HG03432 (cell line): ENCODE data around the gene KCNIP2.
A peak's percentile ranks its signal among the peaks of the same experiment; 100 is the strongest.

Source experiments
- ATAC-seq: cut with Tn5 transposase; IDR thresholded peaks from one replicate; pipeline ENCODE4 v1.9.1; 2021; ENCODE audit warnings: mild to moderate bottlenecking, moderate library complexity; ENCODE audit not compliant: unreplicated experiment

KCNIP2 gene

GRCh38 chr10:101843032-101844021, at the start of gene KCNIP2:
TSS of gene KCNIP2 (minus strand) at chr10:101843800. CDS start at chr10:101843568, 232 bp downstream.
- ATAC-seq, result no peak

- no peak for ATAC-seq
Measured at GRCh38 chr10:101892782-101893391, 49.3 kb upstream of the KCNIP2 start.

- peak; percentile 74 for ATAC-seq
Measured at GRCh38 chr10:101889256-101890210, 45.9 kb upstream of the KCNIP2 start.

DNA sequence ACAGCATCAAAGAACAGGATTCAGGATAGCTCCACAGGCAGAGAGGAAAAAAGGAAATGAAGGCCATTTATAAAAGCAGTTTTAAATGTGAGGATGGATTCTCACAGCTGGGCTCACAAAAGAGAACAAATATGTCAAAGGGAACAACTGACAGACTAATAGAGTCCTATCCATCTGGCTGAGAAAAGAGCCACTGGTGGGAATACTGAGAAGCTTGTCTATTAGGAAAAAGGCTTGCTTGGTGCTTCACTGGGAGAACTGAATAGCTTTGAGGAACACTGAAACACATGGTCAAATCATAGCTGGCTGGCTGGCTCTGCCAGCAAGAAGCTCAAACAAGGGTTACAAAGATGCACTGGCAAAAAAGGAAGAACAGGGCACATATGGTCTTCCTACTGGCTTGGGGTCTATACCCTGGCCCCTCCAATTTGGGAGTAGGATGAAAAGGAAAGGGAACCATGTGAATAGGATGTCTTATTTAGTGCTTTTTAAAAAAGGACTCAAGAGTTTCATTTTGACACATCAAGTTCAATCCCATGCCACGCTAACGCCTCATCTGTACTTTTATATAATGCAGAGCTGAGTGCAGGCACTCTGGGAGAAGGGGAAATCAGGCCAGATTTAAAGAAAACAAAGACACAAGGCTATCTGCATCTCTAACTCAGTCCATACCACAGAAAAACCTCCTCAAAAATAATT, 44.8 kb upstream of the KCNIP2 start:
- no peak for ATAC-seq

DNA sequence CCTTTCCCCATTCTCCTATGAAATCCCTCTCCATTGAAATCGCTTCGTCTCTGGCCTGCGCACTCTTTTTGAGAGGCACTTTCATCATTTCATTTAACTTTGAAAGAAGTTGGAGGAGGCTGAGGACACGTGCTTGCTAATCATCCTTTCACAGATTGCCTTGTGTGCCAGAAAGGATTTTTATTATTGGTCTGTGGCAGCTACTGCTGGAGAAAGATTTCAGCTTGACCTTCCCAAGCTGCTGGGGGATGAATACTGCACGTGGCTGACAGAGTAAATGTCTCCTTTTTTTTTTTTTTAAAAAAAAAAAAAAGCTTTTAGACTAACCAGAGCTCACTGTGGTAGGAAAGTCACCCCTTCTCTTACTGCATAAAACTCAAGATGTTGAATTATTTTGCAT, 44.2 kb upstream of the KCNIP2 start:
- no peak for ATAC-seq

- ATAC-seq, result no peak
Measured at GRCh38 chr10:101886521-101887312, 43.1 kb upstream of the KCNIP2 start.

GRCh38 chr10:101881036-101881774, 37.6 kb upstream of the KCNIP2 start:
- no peak for ATAC-seq

DNA sequence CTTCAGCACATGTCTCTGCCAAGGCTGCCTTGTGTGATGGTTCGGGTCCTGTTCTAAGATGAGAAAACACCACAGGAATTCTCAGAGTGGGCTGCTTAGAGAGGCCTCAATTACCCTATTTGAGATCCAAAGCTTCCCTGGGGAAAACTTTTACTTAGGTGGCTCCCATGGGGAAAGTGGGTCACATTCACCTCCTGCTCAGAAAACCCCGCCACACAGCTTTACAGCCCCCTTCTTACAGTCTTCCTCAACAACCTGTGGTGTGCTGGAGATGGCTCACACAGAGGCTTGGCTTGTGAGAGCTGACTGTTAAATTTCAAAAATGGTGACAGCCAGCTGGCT, 36.6 kb upstream of the KCNIP2 start:
- ATAC-seq, result no peak

DNA sequence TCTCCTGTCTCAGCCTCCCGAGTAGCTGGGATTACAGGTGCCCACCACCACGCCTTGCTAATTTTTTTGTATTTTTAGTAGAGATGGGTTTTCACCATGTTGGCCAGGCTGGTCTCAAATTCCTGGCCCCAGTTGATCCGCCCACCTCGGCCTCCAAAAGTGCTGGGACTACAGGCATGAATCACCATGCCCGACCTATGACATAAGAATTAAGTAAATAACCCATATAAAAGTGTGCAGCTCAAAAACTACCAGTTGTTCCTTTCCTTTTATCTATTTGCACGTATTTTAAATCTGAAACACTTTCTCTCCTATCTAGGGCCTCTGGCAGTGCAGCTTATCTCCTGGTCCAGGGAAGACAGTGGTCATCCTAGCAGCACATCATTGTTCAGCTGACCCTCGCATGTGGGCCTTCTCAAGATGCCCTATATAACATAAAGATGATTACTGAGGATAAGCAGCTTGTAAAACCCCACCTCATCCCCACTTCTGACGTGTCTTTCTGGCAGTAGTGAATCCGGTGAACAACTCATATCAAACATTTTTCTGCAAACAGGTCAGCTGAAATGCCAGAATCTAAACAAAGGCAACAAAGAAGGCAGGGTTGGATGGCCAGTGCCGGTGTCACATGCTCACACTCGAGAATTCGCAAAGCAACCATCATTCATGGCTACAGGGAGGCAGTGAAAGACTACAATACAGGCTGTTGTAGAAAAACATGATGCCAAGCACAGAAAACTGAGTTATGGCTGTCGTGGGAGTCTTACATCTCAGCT, 36.0 kb upstream of the KCNIP2 start:
- ATAC-seq, result no peak

GRCh38 chr10:101878869-101879268, 35.3 kb upstream of the KCNIP2 start:
- no peak for ATAC-seq

DNA sequence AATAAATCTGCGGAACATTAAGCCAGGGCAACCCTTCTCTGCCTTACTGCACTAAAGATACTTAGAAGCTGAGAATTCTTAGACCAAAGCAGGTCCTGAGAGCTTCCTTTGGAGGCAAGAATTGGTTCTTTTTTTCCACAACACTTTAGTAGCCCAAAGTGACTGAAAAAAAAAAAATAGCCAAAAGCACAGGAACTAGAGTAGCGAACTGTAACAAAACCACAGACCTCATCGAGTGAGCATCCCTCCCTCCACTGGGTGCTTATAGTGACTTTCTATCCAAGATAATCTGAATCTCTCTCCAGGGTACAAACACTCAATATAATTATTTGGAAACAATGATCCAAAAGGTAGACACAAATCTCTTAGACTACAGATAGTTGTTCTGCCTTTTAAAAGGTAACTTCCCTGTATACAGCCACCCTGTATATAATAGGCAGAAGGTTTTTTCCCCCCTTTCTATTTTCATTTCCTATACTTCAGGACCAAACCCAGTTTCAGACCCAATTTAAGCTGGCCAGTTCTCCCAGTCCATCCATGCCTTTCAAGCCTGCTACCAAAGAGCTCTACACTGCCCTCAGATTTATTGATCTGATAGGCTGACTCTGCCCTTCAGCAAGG, 31.6 kb upstream of the KCNIP2 start:
- ATAC-seq, result no peak

DNA sequence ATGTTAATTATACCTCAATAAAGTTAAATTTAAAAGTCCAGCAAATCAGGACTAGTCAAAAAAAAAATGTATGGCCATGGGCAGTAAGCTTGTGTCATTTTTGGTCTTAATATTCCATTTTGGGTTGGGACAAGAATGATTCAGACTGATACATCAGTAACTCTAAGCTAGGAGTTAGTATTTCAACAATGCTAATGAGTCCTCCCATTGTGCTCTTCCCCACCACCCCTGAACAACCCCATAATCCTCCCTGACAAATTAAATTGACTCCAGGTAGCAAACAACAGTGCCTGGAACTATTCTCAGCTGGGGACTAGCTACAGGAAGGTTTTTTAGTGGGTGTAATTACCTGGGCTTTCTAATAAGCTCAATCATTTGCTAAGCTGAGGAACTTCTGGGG, 30.7 kb upstream of the KCNIP2 start:
- ATAC-seq, result no peak

- ATAC-seq, result no peak
Measured at GRCh38 chr10:101867931-101868330, 24.3 kb upstream of the KCNIP2 start.

- ATAC-seq, result no peak
Measured at GRCh38 chr10:101859530-101859929, 15.9 kb upstream of the KCNIP2 start.

- peak; percentile 76 for ATAC-seq
Measured at GRCh38 chr10:101858723-101859500, 15.3 kb upstream of the KCNIP2 start.

GRCh38 chr10:101857802-101858476, 14.3 kb upstream of the KCNIP2 start:
- no peak for ATAC-seq
